ENCODE results near the gene BSND.

The BSND gene

GRCh38 chr1:54991939-54992338 lies 6.8 kb upstream of the BSND start:
- Mint-ChIP-seq H3K27ac (no peak overlapping the region), H3K4me1 (ENCODE audit: low read depth) (peaks cover 12% of the 10 kb centered on the region), H3K9me3 (no peaks in the 10 kb centered on the region), H3K36me3 (ENCODE audit: low read depth) (no peaks in the 10 kb centered on the region), H3K4me3 (no peak overlapping the region), H3K27me3 (peaks cover 30% of the 10 kb centered on the region)
- intact Hi-C loops (cut with micrococcal nuclease): no loop called here

GRCh38 chr1:54993140-54993539 lies 5.6 kb upstream of the BSND start:
- Mint-ChIP-seq H3K4me1 (ENCODE audit: low read depth) (peaks cover 12% of the 10 kb centered on the region), H3K27me3 (peaks cover 42% of the 10 kb centered on the region), H3K9me3 (no peaks in the 10 kb centered on the region), H3K27ac (no peak overlapping the region), H3K4me3 (no peak overlapping the region), H3K36me3 (ENCODE audit: low read depth) (no peaks in the 10 kb centered on the region)
- intact Hi-C loops (cut with micrococcal nuclease): no loop called here

GRCh38 chr1:54994355-54994990 lies 4.3 kb upstream of the BSND start:
- H3K9me3 Mint-ChIP-seq: no peaks in the 10 kb centered on the region
- H3K27ac Mint-ChIP-seq: no peak overlapping the region
- no peaks in the 10 kb centered on the region for H3K36me3 Mint-ChIP-seq (ENCODE audit: low read depth)
- H3K4me3 Mint-ChIP-seq: no peak overlapping the region
- H3K27me3 Mint-ChIP-seq: peaks cover 47% of the 10 kb centered on the region
- peaks cover 12% of the 10 kb centered on the region for H3K4me1 Mint-ChIP-seq (ENCODE audit: low read depth)
- intact Hi-C loops (cut with micrococcal nuclease): no loop called here

GRCh38 chr1:54995013-54995760 lies 3.5 kb upstream of the BSND start:
- H3K9me3 Mint-ChIP-seq: no peaks in the 10 kb centered on the region
- no peak overlapping the region for H3K4me3 Mint-ChIP-seq
- peaks cover 12% of the 10 kb centered on the region for H3K4me1 Mint-ChIP-seq (ENCODE audit: low read depth)
- peaks cover 50% of the 10 kb centered on the region for H3K27me3 Mint-ChIP-seq
- intact Hi-C loops (cut with micrococcal nuclease): no loop called here
- no peak overlapping the region for H3K27ac Mint-ChIP-seq
- H3K36me3 Mint-ChIP-seq (ENCODE audit: low read depth): no peaks in the 10 kb centered on the region

GRCh38 chr1:54995835-54996234 lies 2.9 kb upstream of the BSND start:
- H3K4me3 Mint-ChIP-seq: no peak overlapping the region
- H3K36me3 Mint-ChIP-seq (ENCODE audit: low read depth): no peaks in the 10 kb centered on the region
- H3K4me1 Mint-ChIP-seq (ENCODE audit: low read depth): peaks cover 12% of the 10 kb centered on the region
- peaks cover 50% of the 10 kb centered on the region for H3K27me3 Mint-ChIP-seq
- no peak overlapping the region for H3K27ac Mint-ChIP-seq
- intact Hi-C loops (cut with micrococcal nuclease): loop anchor here (1.0 kb wide), 2 partner anchors 46 to 51 kb away; no protein-coding TSS in a partner anchor
- H3K9me3 Mint-ChIP-seq: no peaks in the 10 kb centered on the region

GRCh38 chr1:54996359-54996868 lies 2.3 kb upstream of the BSND start:
- intact Hi-C loops (cut with micrococcal nuclease): loop anchor here (1.0 kb wide), 2 partner anchors 46 to 51 kb away; no protein-coding TSS in a partner anchor
- Mint-ChIP-seq H3K4me3 (no peak overlapping the region), H3K9me3 (no peaks in the 10 kb centered on the region), H3K27me3 (peaks cover 50% of the 10 kb centered on the region), H3K36me3 (ENCODE audit: low read depth) (no peaks in the 10 kb centered on the region), H3K4me1 (ENCODE audit: low read depth) (peaks cover 12% of the 10 kb centered on the region), H3K27ac (no peak overlapping the region)

- H3K4me3 Mint-ChIP-seq: no peak overlapping the region
- no peak overlapping the region for H3K27ac Mint-ChIP-seq
- intact Hi-C loops (cut with micrococcal nuclease): loop anchor here (1.0 kb wide), 2 partner anchors 47 to 52 kb away; no protein-coding TSS in a partner anchor
- peaks cover 50% of the 10 kb centered on the region for H3K27me3 Mint-ChIP-seq
- no peaks in the 10 kb centered on the region for H3K9me3 Mint-ChIP-seq
- H3K36me3 Mint-ChIP-seq (ENCODE audit: low read depth): no peaks in the 10 kb centered on the region
- peaks cover 12% of the 10 kb centered on the region for H3K4me1 Mint-ChIP-seq (ENCODE audit: low read depth)
Measured at GRCh38 chr1:54996869-54997710, 1.6 kb upstream of the BSND start.

- Mint-ChIP-seq H3K4me3 (no peak overlapping the region), H3K27ac (no peak overlapping the region), H3K27me3 (peaks cover 50% of the 10 kb centered on the region), H3K9me3 (no peaks in the 10 kb centered on the region), H3K36me3 (ENCODE audit: low read depth) (no peaks in the 10 kb centered on the region), H3K4me1 (ENCODE audit: low read depth) (peaks cover 12% of the 10 kb centered on the region)
- intact Hi-C loops (cut with micrococcal nuclease): no loop called here
Measured at GRCh38 chr1:54997711-54997986, 1.1 kb upstream of the BSND start.

- H3K9me3 Mint-ChIP-seq: no peaks in the 10 kb centered on the region
Measured at GRCh38 chr1:54998100-54998499, 633 bp upstream of the BSND start.

GRCh38 chr1:55000110-55001085 lies 1.7 kb downstream of the BSND start:
- Mint-ChIP-seq H3K36me3 (ENCODE audit: low read depth) (no peaks in the 10 kb centered on the region), H3K9me3 (no peaks in the 10 kb centered on the region)

More at GRCh38 chr1:54998100-54998499, 633 bp upstream of the BSND start:
- intact Hi-C loops (cut with micrococcal nuclease): no loop called here
- peaks cover 50% of the 10 kb centered on the region for H3K27me3 Mint-ChIP-seq
- no peaks in the 10 kb centered on the region for H3K36me3 Mint-ChIP-seq (ENCODE audit: low read depth)
- peaks cover 12% of the 10 kb centered on the region for H3K4me1 Mint-ChIP-seq (ENCODE audit: low read depth)
- no peak overlapping the region for H3K4me3 Mint-ChIP-seq
- H3K27ac Mint-ChIP-seq: no peak overlapping the region

GRCh38 chr1:55001311-55001710 lies 2.6 kb downstream of the BSND start:
- Mint-ChIP-seq H3K27ac (no peak overlapping the region), H3K4me1 (ENCODE audit: low read depth) (peaks cover 5% of the 10 kb centered on the region), H3K27me3 (peaks cover 27% of the 10 kb centered on the region), H3K4me3 (no peak overlapping the region), H3K9me3 (no peaks in the 10 kb centered on the region), H3K36me3 (ENCODE audit: low read depth) (no peaks in the 10 kb centered on the region)
- intact Hi-C loops (cut with micrococcal nuclease): no loop called here

More at GRCh38 chr1:55000110-55001085, 1.7 kb downstream of the BSND start:
- no peak overlapping the region for H3K4me3 Mint-ChIP-seq
- peaks cover 37% of the 10 kb centered on the region for H3K27me3 Mint-ChIP-seq
- intact Hi-C loops (cut with micrococcal nuclease): no loop called here
- H3K27ac Mint-ChIP-seq: no peak overlapping the region
- peaks cover 12% of the 10 kb centered on the region for H3K4me1 Mint-ChIP-seq (ENCODE audit: low read depth)

- Mint-ChIP-seq H3K27me3 (peaks cover 14% of the 10 kb centered on the region), H3K9me3 (no peaks in the 10 kb centered on the region), H3K4me1 (ENCODE audit: low read depth) (no peaks in the 10 kb centered on the region), H3K36me3 (ENCODE audit: low read depth) (no peaks in the 10 kb centered on the region), H3K4me3 (no peak overlapping the region), H3K27ac (no peak overlapping the region)
- intact Hi-C loops (cut with micrococcal nuclease): no loop called here
Measured at GRCh38 chr1:55002686-55003085, 4.0 kb downstream of the BSND start.

Data from dendritic cell treated with granulocyte-macrophage colony-stimulating factor and Interleukin-4, amounts not matched to agents 40 ng/mL and 50 ng/mL, for 4 days (primary cell).